RWPE1 (cell line): ENCODE measurements around the gene NUFIP1.
"Not testable (repeated sequence)": the region's sequence is repeated elsewhere in the genome, so short reads cannot be mapped to it uniquely, and the experiment has no call there.

Source experiments
- CTCF ChIA-PET: fragments of 350-600 bp; sonication (Branson Sonifier 250); formaldehyde crosslinking; extraction: SDS; loops from one replicate; lab custom pipeline; 2021; lab: Yijun Ruan, JAX
- POLR2A ChIA-PET: fragments of 400-600 bp; formaldehyde crosslinking; extraction: SDS; loops from one replicate; lab custom pipeline; 2020; ENCODE audit warnings: antibody characterized with exemption; ENCODE audit not compliant: low non-redundant PET; lab: Yijun Ruan, JAX
- DNase-seq: peaks from one replicate; pipeline ENCODE4 v3.0.0; 2012; ENCODE audit warnings: low spot score
- H3K27ac ChIP-seq: fragments of 450-650 bp; 2 replicates; pipeline ENCODE4 v1.5.1; 2017
- TF ChIP-seq, protein P1 (sequence below): fragments of 450-650 bp; conservative IDR thresholded peaks from 2 replicates; pipeline ENCODE4 v1.5.1; 2017; ENCODE audit warnings: low read depth, mild to moderate bottlenecking

NUFIP1 gene

DNA sequence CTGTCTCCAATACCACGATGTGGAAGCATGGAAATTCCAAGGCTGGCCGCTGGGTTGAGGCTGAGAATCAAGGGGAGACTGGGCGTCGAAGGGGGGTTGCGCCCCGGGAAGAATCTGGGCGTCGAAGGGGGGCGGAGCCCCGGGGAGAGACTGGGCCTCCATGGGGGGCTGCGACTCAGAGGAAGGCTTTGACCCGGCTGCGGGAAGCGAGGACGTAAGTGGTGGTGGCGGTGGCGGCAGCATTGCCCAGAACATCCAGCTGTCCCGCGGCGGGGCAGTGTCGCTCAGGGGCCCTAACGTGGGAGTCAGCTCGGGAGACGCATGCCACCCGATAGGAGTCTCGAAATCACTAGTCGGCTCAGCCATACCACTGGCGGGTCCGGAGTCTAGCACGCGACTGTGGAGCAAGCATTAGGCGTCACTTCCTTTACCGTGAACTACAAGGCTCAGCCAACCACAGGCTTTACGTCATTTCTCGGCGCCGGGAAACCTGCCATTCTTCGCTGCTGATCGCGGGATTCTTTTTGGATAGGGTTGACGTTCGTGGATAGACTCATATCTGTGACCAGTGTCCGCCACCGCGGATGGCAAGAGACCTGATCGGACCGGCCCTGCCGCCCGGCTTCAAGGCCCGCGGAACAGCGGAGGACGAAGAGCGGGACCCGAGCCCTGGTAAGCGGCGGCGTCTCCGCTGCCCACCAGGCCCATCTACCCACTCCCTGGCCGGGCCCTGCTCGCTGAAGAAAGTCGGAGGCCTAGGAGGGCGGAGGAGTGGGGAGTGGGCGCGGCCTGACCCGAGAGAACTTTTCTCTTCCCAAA, at the start of gene NUFIP1, which contains the start of gene GPALPP1:
NUFIP1 (minus strand) TSS at position 401 of the 819 bp plus-strand sequence; CDS start at position 366, 35 bp downstream.
GPALPP1 (plus strand) TSS at position 468 of the 819 bp plus-strand sequence; CDS start at position 585, 117 bp downstream.
- POLR2A ChIA-PET: no interaction called here
- CTCF ChIA-PET: no interaction called here
- DNase-seq: peak; percentile 94
- peak within 1 kb of the TSS; percentile 79 for H3K27ac ChIP-seq
- TF ChIP-seq, protein P1, sequence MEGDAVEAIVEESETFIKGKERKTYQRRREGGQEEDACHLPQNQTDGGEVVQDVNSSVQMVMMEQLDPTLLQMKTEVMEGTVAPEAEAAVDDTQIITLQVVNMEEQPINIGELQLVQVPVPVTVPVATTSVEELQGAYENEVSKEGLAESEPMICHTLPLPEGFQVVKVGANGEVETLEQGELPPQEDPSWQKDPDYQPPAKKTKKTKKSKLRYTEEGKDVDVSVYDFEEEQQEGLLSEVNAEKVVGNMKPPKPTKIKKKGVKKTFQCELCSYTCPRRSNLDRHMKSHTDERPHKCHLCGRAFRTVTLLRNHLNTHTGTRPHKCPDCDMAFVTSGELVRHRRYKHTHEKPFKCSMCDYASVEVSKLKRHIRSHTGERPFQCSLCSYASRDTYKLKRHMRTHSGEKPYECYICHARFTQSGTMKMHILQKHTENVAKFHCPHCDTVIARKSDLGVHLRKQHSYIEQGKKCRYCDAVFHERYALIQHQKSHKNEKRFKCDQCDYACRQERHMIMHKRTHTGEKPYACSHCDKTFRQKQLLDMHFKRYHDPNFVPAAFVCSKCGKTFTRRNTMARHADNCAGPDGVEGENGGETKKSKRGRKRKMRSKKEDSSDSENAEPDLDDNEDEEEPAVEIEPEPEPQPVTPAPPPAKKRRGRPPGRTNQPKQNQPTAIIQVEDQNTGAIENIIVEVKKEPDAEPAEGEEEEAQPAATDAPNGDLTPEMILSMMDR: no peak

GRCh38 chr13:45036206-45036605, 46.9 kb upstream of the NUFIP1 start:
- ChIA-PET POLR2A (no interaction called here), CTCF (interaction anchor here (0.8 kb wide), 1 partner anchor 11 kb away, joined by 5 read pairs; no protein-coding TSS in a partner anchor)
- no peak for DNase-seq
- TF ChIP-seq, protein P1: no peak
- H3K27ac ChIP-seq: no peak overlapping the region

- no peak for DNase-seq
- CTCF ChIA-PET: no interaction called here
- POLR2A ChIA-PET: no interaction called here
- no peak overlapping the region for H3K27ac ChIP-seq
- TF ChIP-seq, protein P1: no peak
Measured at GRCh38 chr13:45034342-45034741, 45.1 kb upstream of the NUFIP1 start.

DNA sequence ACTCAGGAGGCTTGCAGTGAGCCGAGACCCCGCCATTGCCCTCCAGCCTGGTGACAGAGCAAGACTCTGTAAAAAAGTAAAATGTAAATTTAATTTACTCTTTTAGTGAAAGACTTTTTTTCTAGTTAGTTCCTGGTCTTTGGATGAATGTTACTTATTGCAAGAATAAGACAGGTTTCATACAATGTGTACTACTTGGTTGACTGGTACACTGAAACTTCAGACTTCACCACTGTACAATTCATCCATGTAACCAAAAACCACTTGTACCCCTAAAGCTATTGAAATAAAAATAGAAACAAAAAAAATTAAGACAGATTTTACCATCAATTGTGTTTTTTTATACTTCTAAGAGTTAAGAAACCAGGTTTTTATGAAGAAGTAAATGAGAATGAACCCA, 35.6 kb upstream of the NUFIP1 start:
- POLR2A ChIA-PET: no interaction called here
- no peak overlapping the region for H3K27ac ChIP-seq
- CTCF ChIA-PET: interaction anchor here (0.7 kb wide), 1 partner anchor 18 kb away, joined by 4 read pairs; no protein-coding TSS in a partner anchor
- TF ChIP-seq, protein P1: no peak
- no peak for DNase-seq

DNA sequence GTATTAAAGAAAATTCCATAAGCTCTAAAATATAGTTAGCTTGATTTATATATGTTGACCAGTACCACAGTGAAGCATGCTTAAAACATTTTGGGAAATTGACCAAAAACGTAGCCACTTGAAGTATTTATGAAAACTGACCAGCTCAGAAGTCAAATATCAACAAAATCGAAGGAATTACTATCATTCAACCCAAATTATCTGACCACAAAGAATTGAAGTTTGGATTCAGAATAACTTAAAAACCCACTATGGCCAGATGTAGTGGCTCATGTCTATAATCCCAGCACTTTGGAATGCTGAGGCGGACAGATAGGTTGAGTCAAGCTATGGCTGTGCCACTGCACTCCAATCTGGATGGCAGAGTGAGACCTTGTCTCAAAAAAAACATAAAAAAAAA, 32.0 kb upstream of the NUFIP1 start:
- TF ChIP-seq, protein P1: no peak
- ChIA-PET POLR2A (no interaction called here), CTCF (interaction anchor here (0.8 kb wide), 1 partner anchor 350 kb away, joined by 3 read pairs; no protein-coding TSS in a partner anchor)
- DNase-seq: no peak
- no peak overlapping the region for H3K27ac ChIP-seq

DNA sequence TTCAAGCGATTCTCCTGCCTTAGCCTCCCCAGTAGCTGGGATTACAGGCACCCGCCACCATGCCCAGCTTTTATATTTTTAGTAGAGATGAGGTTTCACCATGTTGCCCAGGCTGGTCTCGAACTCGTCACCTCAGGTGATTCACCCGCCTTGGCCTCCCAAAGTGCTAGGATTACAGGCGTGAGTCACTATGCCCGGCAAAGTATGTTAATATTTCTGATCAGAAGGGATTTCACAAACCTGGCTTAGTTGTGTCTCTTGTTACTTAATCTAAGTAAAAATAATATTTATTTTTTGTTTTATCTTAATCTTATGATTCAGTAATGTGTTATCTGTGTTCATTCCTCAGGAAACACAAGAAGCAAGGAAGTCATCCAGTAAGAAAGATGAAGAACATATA, 30.7 kb upstream of the NUFIP1 start:
- CTCF ChIA-PET, DNase-seq, POLR2A ChIA-PET, H3K27ac ChIP-seq: not testable (repeated sequence)
